H1 (cell line): ENCODE data around the gene NTPCR.

ENCODE experiments used
- CREB1 ChIP-seq: IDR thresholded peaks from 2 replicates; pipeline ENCODE4 v1.6.1; 2012; ENCODE audit warnings: inconsistent platforms
- EGR1 ChIP-seq: IDR thresholded peaks from 2 replicates; pipeline ENCODE4 v1.6.1; 2011; ENCODE audit warnings: low read depth, low read length, borderline replicate concordance
- GABPA ChIP-seq: IDR thresholded peaks from 2 replicates; pipeline ENCODE4 v1.6.1; 2011; ENCODE audit warnings: mild to moderate bottlenecking, low read length, moderate library complexity, borderline replicate concordance; ENCODE audit not compliant: insufficient read depth
- KDM5A ChIP-seq: fragments of 200-600 bp; IDR thresholded peaks from 2 replicates; pipeline ENCODE4 v1.7.1; 2012; ENCODE audit warnings: mild to moderate bottlenecking, low read length, inconsistent platforms, mixed read lengths
- POLR2AphosphoS5 ChIP-seq: IDR thresholded peaks from 2 replicates; pipeline ENCODE4 v1.6.1; 2011; ENCODE audit warnings: low read depth, low read length
- TF ChIP-seq, protein P1 (sequence below), 3 experiments: IDR thresholded peaks; 1 replicate in 2 of 3; 2 replicates in 1 of 3; pipeline versions ENCODE4 v1.5.1 to v1.6.1; 2011; ENCODE audit warnings: low read length in 3 of 3, mild to moderate bottlenecking in 3 of 3, inconsistent platforms in 2 of 3, low read depth in 1 of 3, moderate library complexity in 1 of 3; ENCODE audit not compliant: insufficient read depth in 1 of 3; ENCODE audit errors: control extremely low read depth in 1 of 3
- TF ChIP-seq, protein P2 (sequence below): IDR thresholded peaks from 2 replicates; pipeline ENCODE4 v1.6.1; 2011; ENCODE audit warnings: low read depth, mild to moderate bottlenecking, low read length; ENCODE audit not compliant: insufficient read depth

GRCh38 chr1:232909752-232910151, 40.7 kb upstream of the NTPCR start:
- no peak for TF ChIP-seq CREB1
- no peak for TF ChIP-seq EGR1
- TF ChIP-seq, protein P1, sequence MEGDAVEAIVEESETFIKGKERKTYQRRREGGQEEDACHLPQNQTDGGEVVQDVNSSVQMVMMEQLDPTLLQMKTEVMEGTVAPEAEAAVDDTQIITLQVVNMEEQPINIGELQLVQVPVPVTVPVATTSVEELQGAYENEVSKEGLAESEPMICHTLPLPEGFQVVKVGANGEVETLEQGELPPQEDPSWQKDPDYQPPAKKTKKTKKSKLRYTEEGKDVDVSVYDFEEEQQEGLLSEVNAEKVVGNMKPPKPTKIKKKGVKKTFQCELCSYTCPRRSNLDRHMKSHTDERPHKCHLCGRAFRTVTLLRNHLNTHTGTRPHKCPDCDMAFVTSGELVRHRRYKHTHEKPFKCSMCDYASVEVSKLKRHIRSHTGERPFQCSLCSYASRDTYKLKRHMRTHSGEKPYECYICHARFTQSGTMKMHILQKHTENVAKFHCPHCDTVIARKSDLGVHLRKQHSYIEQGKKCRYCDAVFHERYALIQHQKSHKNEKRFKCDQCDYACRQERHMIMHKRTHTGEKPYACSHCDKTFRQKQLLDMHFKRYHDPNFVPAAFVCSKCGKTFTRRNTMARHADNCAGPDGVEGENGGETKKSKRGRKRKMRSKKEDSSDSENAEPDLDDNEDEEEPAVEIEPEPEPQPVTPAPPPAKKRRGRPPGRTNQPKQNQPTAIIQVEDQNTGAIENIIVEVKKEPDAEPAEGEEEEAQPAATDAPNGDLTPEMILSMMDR (IDR thresholded peaks at IDR 0.05; ENCODE audit: control extremely low read depth in 1 of 3, insufficient read depth in 1 of 3, low read depth in 1 of 3, low read length in 3 of 3), result no peak
- TF ChIP-seq POLR2AphosphoS5, result no peak
- TF ChIP-seq, protein P2, sequence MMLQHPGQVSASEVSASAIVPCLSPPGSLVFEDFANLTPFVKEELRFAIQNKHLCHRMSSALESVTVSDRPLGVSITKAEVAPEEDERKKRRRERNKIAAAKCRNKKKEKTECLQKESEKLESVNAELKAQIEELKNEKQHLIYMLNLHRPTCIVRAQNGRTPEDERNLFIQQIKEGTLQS, result no peak
- TF ChIP-seq GABPA, result no peak
- no peak for TF ChIP-seq KDM5A
